ENCODE data around the gene CYP27B1.
"Not testable (repeated sequence)": the region's sequence is repeated elsewhere in the genome, so short reads cannot be mapped to it uniquely, and the experiment has no call there.

Gene CYP27B1

DNA sequence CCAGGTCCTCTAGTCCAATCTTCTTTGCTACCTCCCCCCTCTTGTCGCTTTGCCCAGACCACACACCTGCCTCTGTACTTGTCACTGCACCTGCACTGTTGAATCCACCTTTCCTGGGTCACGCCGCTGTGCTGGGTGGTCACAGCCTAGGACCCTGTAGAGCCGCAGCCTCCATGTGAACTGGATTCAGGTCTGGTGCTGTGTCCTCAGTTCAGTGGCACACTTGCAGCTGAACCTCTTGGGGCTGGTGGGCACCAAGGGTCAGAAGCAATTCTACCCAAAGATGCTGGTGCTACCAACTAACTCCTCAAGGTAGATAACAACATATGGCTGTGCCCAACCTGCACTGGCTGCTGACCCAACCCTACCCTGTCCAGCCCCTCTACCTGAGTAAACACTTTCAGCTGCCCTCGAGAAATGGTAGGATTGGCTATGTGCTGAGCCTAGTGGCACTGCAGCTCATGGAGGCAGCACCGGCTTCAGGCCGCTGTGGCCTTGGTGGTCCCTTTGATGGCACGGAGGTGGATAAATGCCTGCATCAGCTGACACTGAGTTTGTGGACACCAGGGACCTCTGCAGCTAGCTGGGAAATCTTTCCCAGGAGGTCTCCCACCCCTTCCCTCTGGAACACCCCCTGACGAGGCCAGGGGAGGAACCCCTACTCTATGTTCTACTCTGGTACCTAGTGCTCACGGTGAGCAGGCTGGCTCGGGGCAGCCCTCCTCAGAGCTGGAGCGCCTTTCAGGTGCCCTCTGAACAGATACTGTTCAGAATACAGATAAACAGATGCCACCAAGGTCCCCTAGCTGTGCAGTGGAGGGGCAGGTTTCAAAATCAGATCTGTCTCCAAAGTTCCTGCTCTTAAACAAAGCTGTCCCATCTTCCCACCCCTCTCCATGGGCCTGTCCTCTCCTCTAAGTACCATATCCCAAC lies 42.6 kb downstream of the CYP27B1 start:
- no peak for TF ChIP-seq CTCF (conservative IDR thresholded peaks at IDR 0.05; ENCODE audit: low read depth, low read length)
- H3K4me3 ChIP-seq (ENCODE audit: low read length): no peak overlapping the region
- no peak for DNase-seq (ENCODE audit: low read depth)

DNA sequence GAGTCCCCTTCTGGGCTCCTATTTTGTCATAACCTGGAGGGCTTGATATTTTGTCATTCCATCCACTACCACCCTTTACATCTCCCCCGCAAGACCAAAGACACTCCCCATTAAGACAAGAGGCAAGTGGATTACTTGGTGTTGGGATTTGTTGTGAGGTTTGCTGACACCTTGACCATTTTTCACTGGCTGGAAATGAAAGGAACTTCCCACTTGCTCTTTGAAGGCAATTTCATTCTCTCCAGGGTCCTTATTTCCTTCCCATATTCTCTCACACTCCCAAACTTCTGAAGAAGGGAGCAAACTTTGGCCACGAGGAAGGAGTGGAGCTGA lies 43.3 kb downstream of the CYP27B1 start:
- TF ChIP-seq CTCF (conservative IDR thresholded peaks at IDR 0.05; ENCODE audit: low read depth, low read length): no peak
- H3K4me3 ChIP-seq (ENCODE audit: low read length): no peak overlapping the region
- DNase-seq (ENCODE audit: low read depth): no peak

GRCh38 chr12:57722716-57723629 lies 43.9 kb downstream of the CYP27B1 start:
- no peak overlapping the region for H3K4me3 ChIP-seq (ENCODE audit: low read length)
- DNase-seq (ENCODE audit: low read depth): no peak
- no peak for TF ChIP-seq CTCF (conservative IDR thresholded peaks at IDR 0.05; ENCODE audit: low read depth, low read length)

- not testable (repeated sequence) for DNase-seq (ENCODE audit: low read depth); H3K4me3 ChIP-seq (ENCODE audit: low read length)
These were observed 44.9 kb downstream of the CYP27B1 start for GRCh38 chr12:57721846-57722608.

- DNase-seq (ENCODE audit: low read depth): no peak
- H3K4me3 ChIP-seq (ENCODE audit: low read length): no peak overlapping the region
- no peak for TF ChIP-seq CTCF (conservative IDR thresholded peaks at IDR 0.05; ENCODE audit: low read depth, low read length)
These were observed 46.0 kb downstream of the CYP27B1 start for GRCh38 chr12:57720606-57721595.

DNA sequence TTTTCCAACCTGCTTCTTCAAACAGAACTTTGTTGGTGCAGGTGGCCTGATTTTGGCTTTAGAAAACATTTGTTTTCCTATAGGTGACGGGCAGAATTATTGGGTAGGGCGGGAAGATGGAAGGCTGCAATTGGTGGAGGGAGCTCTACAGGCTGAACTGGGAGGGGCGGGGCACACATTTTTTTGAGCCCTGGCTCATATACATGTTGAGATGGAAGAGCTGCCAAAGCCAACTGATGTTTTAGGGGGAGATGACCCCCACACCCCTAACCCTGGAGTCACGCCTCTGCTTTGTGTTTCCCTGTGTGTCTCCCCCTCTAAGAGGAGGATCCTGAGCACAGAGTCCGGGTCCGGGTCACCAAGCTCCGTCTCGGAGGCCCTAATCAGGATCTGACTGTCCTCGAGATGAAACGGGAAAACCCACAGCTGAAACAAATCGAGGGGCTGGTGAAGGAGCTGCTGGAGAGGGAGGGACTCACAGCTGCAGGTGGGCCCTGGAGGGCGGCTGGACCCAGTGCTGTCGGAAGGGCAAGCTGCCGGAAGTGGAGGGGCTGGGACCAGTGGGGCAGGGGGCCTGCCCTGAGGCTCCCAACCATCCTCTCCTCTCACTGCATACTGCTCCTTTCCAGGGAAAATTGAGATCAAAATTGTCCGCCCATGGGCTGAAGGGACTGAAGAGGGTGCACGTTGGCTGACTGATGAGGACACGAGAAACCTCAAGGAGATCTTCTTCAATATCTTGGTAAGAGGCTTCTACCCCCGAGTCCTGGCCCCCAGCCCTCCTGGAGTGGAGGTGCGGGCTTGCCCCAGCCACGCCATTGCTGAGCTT lies 46.9 kb downstream of the CYP27B1 start:
- TF ChIP-seq CTCF (conservative IDR thresholded peaks at IDR 0.05; ENCODE audit: low read depth, low read length): no peak
- no peak overlapping the region for H3K4me3 ChIP-seq (ENCODE audit: low read length)
- no peak for DNase-seq (ENCODE audit: low read depth)
